Stimulated activated CD8-positive, alpha-beta memory T cell treated with anti-CD3 and anti-CD28 coated beads, Interleukin-4, amount 100 ng/mL, for 4 hours (primary cell): ENCODE results near the gene MED13L.

Experiments used
- DNase-seq, 2 donors: peaks; one replicate each; pipeline ENCODE4 v3.0.0-alpha.2; 2020; ENCODE audit warnings: low read depth in 2 of 2, low spot score in 1 of 2

Gene MED13L

DNA sequence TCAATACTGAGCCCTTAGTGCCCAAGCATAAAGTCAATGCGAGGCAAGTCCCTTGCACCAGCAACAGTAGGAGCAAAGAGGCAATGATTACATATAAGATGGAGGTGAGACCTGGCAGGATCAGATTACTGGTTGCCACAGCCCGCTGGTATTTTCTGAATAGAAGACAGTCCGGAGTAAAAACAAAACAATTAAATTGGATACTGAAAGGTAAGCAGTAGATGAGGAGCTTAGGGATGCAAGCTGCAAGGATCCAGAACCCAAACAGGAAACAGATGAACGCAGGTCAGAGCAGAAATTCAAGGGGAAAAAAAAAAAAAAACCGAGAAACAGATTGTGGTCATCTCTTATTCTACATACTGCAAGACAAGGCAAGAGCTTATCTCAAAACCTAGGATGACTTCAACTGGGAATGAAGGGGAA, 119.6 kb downstream of the MED13L start:
- no peak for DNase-seq

- DNase-seq: no peak
Measured at GRCh38 chr12:116156614-116157013, 120.9 kb downstream of the MED13L start.

GRCh38 chr12:116155383-116155782, 122.1 kb downstream of the MED13L start:
- DNase-seq: no peak

GRCh38 chr12:116153983-116154382, 123.5 kb downstream of the MED13L start:
- DNase-seq: no peak

DNA sequence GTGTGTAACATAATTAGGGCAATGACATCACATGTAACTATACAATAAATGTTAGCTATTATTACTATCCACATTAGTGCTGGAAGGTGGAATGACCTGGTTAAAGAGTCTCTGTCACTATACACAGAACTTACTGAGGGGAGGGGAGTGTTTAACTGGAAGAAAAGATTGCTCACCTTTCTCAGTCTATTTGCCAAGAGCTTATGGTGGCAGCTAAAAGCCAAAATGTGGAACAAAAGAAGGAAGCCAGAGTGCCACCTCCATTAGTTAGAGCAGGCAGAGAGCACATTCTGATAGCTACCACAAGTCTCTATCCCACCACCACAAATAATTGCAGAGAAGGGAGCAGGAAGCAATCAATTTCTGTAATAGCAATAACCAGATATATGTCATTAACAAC, 124.4 kb downstream of the MED13L start:
- DNase-seq: no peak

DNA sequence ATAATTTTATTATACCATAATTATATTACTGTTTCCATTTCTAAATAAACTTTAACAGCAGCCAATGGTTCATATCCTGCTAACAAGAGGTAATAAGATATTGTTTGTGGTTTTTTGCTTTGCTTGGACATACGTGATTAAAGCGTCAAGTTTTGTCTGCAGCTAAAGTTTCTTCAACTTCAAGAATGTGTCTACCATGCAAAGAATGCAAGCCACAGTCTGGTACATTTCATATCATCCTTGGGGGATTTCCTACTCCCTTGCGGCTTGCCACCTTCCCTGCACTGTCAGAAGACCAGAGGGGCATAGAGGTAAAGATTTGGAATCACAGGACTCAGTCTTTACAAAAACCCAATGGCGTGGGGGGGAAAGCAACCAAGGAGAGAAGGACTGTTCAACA, 125.2 kb downstream of the MED13L start:
- DNase-seq: no peak

DNA sequence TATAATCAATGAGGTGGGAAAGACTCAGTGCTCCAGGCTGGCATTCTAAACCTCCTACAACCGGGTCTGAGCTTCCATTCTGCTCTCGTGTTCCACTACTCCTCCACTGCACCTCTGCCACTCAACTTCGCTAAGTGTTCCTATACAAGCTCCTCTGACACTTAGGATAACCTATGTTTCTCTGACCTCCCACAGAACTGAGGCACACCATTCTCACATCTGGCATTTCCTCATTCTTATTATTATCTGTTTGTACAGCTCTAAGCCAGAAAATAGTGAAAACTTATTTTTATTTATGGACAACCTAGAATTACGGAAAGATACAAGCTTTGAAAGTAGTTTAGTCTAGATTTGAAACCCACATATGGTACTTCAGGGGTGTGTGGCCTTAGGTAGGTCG, 127.0 kb downstream of the MED13L start:
- DNase-seq: no peak

GRCh38 chr12:116150001-116150400, 127.5 kb downstream of the MED13L start:
- no peak for DNase-seq

GRCh38 chr12:116148844-116149243, 128.6 kb downstream of the MED13L start:
- DNase-seq: no peak

DNA sequence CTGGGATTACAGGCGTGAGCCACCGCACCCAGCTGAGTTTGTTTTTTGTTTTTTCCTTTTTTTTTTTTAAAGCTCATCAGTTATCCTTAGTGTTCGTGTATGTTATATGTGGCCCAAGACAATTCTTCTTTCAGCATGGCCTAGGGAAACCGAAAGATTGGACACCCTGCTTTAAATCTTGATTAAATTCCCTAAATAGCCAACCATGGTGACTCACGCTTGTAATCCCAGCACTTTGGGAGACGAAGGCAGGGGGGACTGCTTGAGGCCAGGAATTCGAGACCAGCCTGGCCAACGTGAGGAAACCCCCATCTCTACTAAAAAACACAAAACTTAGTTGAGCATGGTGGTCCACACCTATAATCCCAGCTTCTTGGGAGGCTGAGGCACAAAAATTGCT, 131.1 kb downstream of the MED13L start:
- no peak for DNase-seq

GRCh38 chr12:116145451-116145850, 132.0 kb downstream of the MED13L start:
- no peak for DNase-seq

DNA sequence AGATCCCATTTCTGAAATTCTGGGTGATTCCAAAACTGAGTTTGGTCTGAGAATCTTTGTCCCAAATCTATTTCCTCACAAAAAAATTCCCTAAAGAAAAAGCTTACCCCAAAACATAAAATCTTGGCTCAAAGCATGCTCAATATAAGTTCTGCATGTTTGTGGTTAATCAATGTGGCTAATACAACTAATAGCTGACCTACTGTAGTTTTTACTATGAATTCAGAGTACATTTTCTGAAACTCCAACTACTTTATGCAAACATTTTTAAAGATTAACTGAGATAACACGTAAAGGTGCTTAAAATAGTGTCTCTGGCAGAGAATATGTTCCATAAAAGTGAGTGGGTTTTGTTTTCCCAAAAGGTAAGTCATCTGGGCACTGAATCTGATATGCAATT, 133.1 kb downstream of the MED13L start:
- no peak for DNase-seq

DNA sequence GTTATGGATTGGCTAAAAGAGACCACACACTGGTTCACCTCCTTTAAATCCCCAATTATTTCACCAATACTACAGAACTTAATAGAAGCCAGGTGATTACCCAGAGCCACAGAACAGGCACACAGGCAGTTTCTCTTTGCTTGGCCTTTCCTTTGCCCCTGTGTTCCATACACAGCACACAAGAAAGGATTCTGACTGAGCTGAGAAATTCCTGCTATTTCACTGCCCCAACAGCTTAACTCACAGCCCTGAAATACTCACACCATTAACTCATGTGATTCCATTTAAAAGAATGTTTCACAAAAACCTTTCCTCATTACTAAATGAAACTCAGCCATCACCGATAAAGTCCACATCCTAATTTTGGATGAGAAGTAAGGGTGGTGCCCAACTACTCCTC, 133.6 kb downstream of the MED13L start:
- DNase-seq: no peak

DNA sequence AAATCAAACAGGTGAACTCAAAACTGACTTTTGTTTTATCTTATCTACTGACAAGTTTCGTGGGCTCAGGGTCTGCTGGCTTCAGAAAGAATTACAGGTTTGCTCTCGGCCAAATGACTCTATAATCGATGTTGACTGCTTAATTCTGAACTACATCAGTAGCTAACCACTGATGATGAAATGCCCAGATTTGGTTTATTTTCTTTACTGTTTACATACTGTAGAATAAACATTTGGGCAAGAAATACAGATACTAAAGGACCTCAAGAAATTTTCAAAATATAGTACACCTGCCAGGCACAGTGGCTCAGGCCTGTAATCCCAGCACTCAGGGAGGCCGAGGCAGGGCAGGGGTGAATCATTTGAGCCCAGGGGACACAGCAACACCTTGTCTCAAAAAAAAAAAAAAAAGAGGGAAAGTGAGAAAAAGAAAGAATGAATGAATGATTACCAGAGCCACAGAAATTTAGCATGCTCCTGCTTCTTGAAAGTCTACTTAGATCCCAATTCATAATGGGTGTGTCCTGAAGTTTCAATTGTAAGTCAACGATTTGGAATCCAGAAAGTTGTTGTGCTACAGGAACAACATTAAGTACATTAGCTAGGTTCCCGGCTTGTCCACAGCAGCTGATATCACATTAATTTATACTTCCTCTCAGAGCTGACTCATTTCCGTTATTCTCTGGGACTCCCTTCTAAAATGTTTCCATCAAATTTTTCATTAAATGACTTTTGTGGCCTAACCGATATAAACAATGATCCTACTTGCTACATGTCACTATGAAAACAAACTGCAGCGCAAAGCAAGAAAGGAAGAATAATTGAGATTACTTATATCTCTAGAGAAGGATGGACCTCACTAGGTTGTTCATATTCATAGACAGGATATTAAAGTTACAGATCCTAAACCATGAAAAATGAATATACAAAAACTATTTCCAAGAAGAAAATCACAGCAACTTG, 134.3 kb downstream of the MED13L start:
- DNase-seq: no peak

- no peak for DNase-seq
Measured at GRCh38 chr12:116141833-116142162, 135.7 kb downstream of the MED13L start.

GRCh38 chr12:116141110-116141832, 136.2 kb downstream of the MED13L start:
- no peak for DNase-seq

GRCh38 chr12:116140529-116140928, 137.0 kb downstream of the MED13L start:
- no peak for DNase-seq

GRCh38 chr12:116138781-116139180, 138.7 kb downstream of the MED13L start:
- no peak for DNase-seq

GRCh38 chr12:116138364-116138763, 139.1 kb downstream of the MED13L start:
- no peak for DNase-seq

DNA sequence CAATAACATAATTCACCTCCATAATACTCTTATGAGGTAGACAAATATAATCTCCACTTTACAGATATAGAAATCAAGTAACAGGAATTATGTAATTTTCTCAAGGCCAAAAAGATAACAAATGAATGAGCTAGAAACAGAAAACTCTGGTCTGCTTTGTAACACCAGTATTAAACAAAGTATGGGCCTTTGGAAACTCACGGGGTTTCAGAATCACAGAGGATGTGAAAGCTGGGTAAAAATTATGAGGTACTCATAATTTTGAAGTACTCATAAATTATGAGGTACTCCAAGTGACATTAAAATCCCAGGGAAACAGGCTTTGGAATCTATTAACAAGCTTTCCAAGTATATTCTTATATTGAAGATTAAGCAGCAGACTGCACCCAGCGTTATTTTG, 140.2 kb downstream of the MED13L start:
- no peak for DNase-seq

GRCh38 chr12:116136340-116136739, 141.2 kb downstream of the MED13L start:
- DNase-seq: no peak

GRCh38 chr12:116135209-116135930, 142.1 kb downstream of the MED13L start:
- DNase-seq: no peak
